ENCODE measurements around the gene RBMS3.
"Not testable (repeated sequence)": the region's sequence is repeated elsewhere in the genome, so short reads cannot be mapped to it uniquely, and the experiment has no call there.

The RBMS3 gene

DNA sequence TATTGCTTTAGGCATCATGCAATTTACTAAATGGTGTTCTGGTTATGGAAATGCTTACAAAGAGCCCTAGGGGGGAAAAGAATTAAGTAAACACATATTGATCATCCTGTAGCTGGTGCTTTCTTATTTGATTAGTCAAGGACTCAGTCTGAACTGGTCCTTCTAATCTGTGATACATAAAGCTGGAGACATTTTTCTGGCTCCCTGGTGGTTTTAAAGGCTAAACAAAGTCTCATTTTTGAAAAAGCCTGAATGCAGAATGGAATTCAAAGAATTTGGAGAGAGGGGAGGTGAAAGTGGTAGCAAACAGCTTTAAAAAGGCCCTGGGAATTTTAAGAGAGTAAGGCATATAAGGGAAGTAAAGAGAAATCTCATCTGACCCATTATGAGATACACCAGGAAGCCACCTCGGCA, 149.7 kb downstream of the RBMS3 start:
- no peak for DNase-seq

DNA sequence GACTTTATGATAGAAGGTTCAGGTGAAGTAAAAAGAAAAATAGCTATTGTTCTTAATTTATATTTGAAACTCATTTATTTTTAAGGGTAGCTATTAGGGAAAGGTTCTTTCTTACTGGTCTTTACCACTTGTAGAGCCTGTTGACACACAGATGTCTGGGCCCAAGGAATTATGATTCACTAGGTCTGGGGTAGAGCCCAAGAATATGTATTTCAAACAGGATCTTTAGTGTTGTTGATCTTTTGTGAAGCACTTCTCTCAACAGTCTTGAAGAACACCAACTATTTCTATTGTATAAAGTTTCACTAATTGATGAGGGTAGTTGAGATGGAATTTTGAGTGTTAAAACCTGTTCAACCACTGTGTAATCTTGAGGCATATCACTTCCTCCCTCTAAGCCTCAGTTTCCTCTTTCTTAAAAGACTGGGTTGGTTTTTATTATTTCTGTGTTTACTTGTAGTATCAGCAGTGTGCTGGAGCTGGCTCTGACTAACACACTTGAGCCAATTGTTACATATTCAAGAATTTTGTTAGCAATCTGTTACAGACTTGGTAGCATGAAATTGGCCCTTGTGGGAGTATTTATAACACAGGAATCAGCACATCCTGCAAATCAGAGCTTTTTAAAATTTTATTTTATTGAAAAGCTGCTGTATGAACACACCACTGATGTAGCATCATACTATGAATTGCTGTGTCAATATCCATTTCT, 155.9 kb downstream of the RBMS3 start:
- no peak for DNase-seq

DNA sequence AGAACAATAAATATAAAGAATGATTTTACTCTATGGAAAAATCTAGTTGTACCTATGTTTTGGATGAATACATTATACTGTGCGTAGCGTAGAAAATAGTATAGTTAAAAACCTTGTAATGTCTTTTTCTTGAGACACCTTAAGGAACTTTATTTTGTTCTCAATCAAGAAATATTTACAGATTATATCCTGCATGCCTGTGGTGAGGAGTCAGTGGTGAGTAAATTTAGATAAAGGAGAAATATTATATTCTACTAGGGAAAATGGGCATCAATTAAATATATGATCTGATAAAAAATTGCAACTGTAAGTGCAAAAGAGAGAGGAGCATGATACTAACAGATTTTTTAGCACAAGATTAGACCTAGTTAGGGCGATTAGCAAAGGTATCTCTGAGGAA, 157.7 kb downstream of the RBMS3 start:
- no peak for DNase-seq

DNA sequence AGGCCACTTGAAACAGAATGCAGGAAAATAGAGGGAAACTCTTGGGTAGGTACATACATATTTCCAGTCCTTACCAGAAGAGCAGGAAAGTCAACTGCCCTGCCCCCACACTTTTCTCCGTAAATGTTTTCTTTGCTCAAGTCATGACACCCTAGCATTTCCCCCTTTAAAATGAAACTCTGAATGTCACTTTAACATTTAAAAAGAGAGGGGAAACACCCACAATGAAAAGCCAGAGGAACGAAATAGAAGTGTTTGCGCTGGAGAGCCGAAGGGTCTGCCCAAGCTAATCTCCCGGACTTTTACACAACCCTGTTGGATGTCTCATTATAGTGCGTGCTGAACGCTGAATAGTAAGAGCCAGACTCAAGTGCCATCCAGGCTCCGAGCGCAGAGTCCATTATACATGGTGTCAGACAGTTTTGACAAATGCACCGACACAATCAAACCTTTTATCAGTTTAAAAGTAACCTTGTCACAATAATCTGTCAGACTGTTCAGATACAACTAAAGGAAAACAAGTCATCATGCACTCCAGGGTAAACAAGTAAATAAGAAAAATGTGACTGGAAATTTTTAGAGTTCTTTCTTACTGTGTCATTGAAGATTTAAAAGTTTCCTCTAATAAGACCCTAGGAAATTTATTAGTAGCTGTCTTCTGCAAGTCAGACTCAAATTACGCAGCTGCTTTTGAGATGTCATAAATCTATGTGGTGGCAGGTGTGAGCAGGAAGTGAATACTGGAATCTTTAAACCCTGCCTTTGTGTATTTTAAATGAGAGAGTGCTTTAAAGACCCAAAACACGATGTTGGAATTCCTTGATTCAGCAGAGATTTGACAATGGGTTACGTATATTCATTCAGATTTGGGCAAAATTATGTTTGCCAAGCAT, 159.8 kb downstream of the RBMS3 start:
- peak; percentile 53 for DNase-seq

DNA sequence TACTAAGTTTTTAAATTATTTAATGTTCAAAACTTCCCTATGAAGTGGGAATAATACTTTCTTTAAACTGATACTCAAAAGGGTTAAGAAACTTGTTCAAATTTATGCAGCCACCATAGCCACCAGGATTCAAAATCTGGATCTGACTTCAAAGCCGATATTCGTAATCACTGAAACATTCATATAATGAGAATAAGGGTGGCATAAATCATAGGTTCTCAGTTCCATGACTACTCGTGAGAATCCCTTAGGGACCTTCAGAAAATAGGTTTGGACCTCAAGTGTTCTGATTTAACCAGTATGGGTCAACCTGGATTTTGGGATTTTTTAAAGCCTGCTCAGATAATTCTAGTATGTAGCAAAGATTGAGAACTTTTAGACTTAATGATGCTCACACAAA, 160.6 kb downstream of the RBMS3 start:
- DNase-seq: no peak

DNA sequence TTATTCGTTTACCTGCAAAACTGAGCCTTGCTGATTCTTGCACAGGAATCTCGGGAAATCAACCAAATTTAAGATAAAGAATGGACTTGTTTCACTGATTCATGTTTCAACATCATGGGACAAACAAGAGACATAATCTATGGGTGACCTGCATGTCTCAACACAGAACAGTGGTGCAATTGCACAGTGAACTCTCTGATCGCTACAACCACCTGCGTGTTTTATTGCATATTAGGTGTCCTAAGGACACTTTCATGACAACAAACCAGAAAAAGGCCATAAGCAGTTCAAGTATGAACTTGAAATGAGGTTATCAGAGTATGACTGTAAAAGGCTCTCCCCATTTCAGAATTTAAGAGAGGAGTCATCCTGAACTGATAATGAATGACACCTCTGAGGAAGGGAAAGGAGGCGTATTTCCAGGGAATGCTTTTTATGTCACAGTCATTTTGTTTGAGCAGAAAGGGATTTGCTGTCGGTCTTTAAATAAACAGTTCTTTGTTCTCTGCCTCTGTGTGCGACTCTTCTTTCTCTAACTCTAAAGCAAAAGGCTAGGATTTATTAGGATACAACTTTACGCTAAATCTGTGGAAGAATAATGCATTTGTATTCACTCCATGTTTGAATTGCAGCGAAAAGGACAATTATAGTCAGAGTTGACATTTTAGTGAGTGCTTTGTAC, 167.2 kb downstream of the RBMS3 start:
- DNase-seq: no peak

DNA sequence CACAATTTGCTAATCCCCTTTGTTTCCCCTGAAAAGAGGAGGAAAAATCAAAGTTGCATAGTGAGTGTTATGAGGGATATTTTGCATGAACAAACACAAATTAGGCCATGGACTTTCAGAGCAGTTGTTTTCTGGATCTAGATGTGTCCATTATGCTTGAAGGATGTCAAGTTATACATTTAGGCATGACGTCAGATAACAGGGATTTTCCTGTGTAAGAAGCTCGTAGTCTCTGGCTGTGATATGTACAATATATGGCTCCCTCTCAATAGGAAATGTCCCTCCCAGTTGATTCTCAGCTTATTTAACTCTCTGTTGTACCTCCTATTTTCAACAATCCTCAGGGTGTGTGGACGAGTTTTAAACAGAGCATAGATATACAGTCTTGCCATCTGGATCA, 171.0 kb downstream of the RBMS3 start:
- no peak for DNase-seq

DNA sequence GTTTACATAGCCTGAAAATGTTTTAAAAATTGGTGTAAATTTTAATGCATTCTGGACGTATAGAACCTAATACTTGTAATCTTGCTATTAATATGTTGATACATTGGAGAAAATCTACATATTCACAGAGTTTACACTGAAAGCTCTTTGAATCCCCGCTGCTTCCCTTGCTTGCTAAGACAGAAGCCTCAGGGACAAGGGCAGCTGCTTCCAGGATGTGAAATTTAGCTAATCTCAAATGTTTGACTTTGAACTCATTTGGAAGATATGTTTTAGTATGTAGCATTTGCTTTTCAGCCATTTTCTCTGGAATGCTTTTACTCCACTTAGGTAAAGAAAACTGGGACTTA, 172.0 kb downstream of the RBMS3 start:
- DNase-seq: no peak

DNA sequence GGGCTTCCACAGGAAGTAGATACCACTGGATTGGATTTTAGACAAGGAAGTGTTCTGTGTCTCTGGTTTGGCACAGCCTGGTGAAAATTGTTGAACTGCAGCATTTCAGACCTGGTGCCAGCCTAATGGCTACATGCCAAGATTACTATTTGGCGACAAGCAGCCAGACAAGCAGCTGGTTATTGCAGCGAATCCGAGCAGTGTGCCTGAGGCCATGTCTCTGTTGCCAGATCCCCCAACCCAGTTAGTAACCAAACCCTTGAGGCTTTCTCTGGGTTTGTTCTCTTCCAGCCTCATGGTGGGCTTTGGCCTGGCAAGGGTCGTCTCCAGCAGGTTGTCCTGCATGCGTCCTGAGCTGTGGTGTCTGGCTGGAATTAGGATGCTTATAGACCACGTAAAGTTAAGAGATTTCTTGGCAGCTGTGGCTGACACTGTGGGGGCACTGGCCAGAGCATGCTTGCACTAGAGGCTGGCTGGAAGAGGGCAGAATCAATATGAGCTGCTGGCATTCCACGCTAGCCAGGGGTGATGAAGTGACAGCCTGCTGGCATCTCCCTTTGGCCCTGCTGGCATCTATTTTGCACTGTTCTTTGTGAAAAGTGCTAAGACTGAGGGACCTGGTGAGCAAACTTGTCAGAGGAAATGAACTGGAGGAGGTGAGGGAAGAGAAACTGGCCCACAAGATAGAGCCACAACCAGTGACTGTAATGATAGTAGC, 172.6 kb downstream of the RBMS3 start:
- no peak for DNase-seq

DNA sequence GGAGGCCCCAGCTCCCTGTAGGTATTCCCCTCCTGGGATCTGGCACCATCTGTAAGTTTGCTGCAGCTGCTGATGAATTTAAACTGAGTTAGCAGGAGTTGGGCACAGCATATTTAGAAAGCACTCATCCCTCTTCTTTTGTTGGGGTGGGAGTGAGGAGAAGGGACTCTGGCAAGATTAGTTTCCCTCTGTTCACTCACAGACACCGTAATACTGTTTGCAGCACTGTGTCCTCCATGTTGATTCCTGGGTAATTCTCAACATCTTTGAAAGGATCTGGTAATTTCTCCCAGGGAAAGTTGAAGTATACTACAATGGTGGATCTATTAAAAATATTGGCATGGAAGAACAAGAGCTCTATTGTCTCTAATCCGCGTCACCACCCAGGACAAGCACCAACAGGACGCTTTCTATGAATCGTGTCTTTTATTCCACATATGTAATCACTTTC, 173.3 kb downstream of the RBMS3 start:
- no peak for DNase-seq

DNA sequence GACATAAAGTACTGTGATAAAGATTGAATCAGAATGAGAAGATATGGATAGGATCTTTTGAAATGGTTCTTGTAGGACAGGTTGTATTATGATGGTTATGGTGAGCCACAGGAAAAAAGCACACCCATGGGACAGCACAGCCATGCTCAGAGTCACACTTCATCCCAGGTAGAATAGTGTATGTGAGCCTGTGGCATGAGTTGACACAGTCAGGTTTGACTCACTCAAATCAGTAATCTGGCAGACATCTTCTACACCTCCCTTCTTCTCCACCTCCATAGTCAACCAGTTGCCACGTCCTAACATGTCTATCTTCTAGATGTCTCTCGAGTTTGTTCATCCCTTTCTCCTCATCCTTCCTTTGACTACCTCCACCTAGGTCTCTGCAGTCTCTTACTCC, 176.0 kb downstream of the RBMS3 start:
- DNase-seq: no peak

DNA sequence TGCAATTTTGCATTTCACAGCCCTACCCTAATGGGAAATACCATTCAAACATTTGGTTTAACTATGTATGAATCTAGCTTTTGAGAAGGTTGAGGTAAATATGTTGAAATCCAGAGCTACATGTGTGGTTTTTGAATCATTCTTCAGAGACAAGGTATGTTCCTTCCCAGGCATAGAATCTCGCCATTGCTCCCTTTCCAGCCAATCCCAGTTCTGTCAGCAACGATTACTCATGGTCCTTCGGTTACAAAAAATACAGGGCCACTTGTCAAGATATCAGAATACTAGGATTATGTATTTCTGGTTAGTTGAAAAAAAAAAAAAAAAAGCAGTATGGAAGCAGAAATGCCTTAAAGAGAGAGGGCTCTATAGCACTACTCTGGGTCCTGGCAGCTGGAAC, 182.4 kb downstream of the RBMS3 start:
- no peak for DNase-seq

DNA sequence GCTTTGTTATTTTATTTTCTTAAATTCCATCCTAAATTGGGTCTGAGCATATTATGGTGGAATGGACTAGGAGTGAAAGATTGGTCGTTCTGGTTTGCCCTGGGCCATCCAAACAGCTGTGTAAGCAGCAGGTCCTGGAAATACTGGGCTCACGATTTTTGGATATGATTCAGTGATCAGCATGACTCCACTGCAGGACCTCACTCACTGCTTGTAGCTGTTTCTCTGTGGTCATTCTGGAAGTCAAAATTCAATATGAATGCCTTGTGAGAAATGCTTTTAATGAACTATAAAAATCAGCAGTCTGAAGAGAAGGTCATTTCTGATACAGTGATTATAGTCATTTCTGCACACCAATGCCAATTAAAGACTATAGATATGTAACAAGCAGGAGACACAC, 185.0 kb downstream of the RBMS3 start:
- no peak for DNase-seq

DNA sequence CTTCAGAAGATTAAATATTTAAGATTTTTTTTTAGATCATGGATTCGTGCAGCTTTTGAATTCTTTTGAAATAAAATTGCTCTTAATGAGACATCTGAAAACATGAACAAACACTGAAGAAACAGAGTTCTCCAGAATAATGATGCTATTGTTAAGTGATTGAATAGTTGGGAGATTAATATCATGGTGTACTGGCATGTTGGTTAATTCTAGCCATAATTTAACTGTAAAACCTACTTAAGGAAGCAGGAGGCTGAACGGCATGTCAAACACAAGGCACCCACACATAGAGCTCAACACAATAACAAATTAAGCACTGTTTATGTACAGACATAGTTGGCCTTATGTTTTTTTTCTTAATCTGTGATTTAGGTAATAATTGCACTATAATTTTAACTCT, 185.6 kb downstream of the RBMS3 start:
- DNase-seq: no peak

DNA sequence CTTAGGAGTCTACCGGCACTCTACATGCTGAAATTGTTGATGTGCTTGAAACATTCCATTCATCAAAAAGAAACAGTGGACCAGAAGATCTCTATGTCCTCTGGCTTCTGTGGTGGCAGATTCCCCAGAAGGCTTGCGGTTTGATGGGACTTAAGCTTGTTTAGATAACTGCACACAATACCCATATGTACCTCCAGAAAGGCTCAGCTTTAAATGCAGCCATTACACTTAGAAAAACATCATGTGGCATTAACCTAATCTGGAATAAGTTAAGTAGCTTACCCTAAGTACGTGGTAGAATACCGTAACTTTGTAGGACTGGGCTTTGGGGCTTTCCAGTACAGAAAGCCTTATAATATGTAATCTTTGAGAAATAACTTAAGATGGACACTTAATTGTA, 187.3 kb downstream of the RBMS3 start:
- DNase-seq: no peak

DNA sequence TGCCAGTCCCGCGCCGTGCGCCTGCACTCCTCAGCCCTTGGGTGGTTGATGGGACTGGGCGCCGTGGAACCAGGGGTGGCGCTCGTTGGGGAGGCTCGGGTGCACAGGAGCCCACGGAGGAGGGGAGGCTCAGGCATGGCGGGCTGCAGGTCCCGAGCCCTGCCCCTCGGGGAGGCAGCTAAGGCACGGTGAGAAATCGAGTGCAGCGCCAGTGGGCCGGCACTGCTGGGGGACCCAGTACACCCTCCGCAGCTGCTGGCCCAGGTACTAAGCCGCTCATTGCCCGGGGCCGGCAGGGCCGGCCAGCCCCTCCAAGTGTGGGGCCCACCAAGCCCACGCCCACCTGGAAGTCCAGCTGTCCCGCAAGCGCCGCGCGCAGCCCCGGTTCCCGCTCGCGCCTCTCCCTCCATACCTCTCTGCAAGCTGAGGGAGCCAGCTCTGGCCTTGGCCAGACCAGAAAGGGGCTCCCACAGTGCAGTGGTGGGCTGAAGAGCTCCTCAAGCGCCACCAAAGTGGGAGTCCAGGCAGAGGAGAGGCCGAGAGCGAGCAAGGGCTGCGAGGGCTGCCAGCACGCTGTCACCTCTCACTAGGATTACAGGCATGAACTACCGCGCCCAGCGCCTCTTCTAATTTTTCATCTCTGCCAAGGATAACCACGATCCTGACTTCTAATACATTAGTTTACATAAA, 192.8 kb downstream of the RBMS3 start:
- DNase-seq: not testable (repeated sequence)

DNA sequence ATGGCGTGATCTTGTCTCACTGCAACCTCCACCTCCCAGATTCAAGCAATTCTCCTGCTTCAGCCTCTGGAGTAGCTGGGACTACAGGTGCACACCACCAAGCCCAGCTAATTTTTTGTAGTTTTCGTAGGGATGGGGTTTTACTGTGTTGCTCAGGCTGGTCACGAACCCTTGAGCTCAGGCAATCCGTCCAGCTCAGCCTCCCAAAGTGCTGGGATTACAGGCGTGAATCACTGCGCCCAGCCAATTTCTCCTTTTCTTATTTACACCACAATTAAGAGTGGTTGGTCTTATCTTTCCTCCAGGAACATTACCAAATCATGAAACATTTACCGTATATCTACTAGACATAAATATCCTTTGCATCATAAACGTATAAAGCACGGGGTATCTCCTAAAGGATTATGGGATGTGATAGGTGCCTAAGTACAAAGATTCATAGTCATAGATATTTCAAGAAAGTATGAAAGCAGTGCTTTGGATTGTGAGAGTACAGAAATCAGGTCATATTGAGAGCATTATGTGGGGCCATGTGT, 194.5 kb downstream of the RBMS3 start:
- no peak for DNase-seq

DNA sequence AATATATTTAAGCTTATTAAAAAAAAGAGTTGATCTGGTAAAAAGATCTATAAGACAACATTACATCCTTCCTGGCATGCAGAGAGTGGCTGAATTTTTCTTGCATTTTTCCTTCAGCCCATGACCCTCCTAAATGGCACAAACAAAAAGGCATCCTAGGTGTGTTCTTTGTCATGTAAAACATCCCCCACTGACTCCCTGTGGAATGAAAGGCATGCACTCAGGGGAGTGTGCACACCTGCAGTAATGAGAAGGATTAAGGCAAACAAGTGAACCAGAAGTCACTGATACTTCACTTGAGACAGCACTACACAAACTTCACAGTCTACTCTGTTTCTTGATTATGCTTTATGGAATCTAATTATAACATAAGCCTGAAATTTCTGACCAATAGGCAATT, 195.0 kb downstream of the RBMS3 start:
- DNase-seq: no peak

DNA sequence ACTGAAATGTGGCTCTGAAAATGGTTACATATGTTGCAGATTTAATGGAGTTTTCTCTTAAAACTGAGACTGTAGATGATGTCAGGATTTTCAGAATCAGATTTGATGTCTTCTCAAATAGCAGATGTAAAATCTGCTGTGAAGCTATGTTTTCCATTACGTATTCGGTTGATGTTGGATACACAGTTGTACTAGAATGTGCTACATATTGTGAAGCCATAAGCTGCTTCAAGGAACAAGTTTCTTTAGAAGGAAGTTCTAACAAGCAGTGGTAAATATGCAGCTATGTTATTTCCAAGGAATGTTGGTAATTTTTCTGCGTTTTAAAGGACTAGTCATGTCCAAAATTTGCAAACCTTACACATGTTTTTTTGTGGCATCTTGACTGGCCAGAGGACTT, 197.7 kb downstream of the RBMS3 start:
- DNase-seq: no peak

DNA sequence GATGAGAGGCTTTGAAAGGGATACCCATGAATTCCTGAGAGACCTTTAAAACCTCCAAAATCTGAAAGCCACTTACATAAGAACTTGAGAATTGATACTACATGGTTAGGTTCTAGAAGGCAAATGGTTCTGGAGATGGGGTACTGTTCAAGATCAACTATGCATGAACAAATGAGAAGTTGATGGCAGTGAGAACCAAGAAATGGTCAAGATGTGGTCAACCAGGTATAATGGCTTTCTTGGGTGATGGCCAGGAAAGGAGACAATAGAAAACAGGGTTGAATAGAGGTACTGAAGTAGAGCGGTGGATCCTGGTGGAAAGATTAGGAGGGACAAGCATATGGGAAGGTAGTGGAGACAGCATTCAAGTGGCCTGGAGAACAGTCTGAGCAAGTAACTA, 200.4 kb downstream of the RBMS3 start:
- no peak for DNase-seq

DNA sequence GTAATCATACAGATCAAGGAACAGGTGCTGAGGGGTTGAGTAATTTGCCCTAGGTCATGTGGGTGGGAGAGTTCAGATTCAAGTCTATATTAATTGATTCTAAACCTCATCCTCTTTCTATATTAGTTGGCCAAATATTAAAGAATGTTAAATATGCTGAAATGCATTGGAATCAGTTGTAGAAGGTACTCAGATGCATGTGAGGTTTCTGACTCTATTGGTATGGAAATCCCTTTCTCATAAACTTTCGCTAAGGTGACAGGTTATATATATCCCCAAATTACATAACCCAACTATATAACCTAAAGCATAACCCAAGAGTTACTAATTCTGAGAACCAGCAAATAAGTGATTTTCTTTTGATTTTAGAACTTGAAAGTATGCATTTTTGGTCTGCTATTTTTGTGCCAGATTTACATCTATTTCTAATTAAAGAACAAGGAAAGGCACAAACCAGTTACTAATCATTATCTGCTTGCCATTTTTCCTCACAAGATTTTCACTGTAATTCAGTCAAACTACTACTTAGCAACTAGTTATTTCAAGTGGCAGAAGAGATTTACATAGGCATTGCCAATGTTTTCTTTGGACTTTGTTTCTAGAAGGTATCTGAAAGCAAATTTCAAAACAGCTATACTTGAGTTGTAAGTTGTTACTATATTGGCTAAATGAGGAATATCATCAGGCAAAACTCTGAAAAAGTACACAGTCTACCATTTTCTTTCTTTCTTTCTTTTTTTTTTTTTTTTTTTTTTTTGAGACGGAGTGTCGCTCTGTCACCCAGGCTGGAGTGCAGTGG, 201.3 kb downstream of the RBMS3 start:
- DNase-seq: no peak

All from right kidney (tissue), 1 donor.